H9 (cell line): Measurements from ENCODE around the gene EPB41L4A. TPM values are rescaled to one million over a fixed set of nuclear protein-coding genes. Genes with fewer than 3 reads are reported as not detected.

Experiments
- DNase-seq: peaks from one replicate; pipeline ENCODE4 v3.0.0-alpha.2; 2017
- H2AFZ ChIP-seq: one replicate; pipeline ENCODE4 v1.6.1; 2013; ENCODE audit warnings: mild to moderate bottlenecking, low read length, control low read depth, moderate library complexity
- H2AK5ac ChIP-seq: 2 replicates; pipeline ENCODE4 v1.6.1; 2013; ENCODE audit warnings: low read length, control low read depth, mixed read lengths; ENCODE audit not compliant: insufficient read length
- H2BK120ac ChIP-seq: one replicate; pipeline ENCODE4 v1.6.1; 2013; ENCODE audit warnings: low read depth, mild to moderate bottlenecking, low read length, control low read depth, inconsistent platforms; ENCODE audit not compliant: poor library complexity, severe bottlenecking
- H2BK12ac ChIP-seq: 2 replicates; pipeline ENCODE4 v1.6.1; 2013; ENCODE audit warnings: low read length, control low read depth, mixed read lengths, low read depth; ENCODE audit not compliant: insufficient read length
- H2BK15ac ChIP-seq: 2 replicates; pipeline ENCODE4 v1.6.1; 2013; ENCODE audit warnings: low read depth, low read length, control low read depth
- H2BK20ac ChIP-seq: one replicate; pipeline ENCODE4 v1.6.1; 2013; ENCODE audit warnings: low read depth, mild to moderate bottlenecking, low read length, control low read depth, inconsistent platforms; ENCODE audit not compliant: poor library complexity, severe bottlenecking
- H2BK5ac ChIP-seq: 2 replicates; pipeline ENCODE4 v1.6.1; 2013; ENCODE audit warnings: low read length, control low read depth, mixed read lengths; ENCODE audit not compliant: insufficient read length
- H3K14ac ChIP-seq: 2 replicates; pipeline ENCODE4 v1.6.1; 2013; ENCODE audit warnings: low read length, control low read depth; ENCODE audit not compliant: insufficient read depth
- H3K18ac ChIP-seq: 2 replicates; pipeline ENCODE4 v1.6.1; 2013; ENCODE audit warnings: low read depth, mild to moderate bottlenecking, mixed read lengths, low read length, control low read depth; ENCODE audit not compliant: insufficient read length
- H3K23ac ChIP-seq: 2 replicates; pipeline ENCODE4 v1.6.1; 2013; ENCODE audit warnings: low read length, control low read depth, mixed read lengths, low read depth; ENCODE audit not compliant: insufficient read length
- H3K23me2 ChIP-seq: 2 replicates; pipeline ENCODE4 v1.6.1; 2013; ENCODE audit warnings: low read depth, mild to moderate bottlenecking, mixed read lengths, low read length, control low read depth; ENCODE audit not compliant: insufficient read length, poor library complexity, severe bottlenecking
- H3K27ac ChIP-seq: 2 replicates; pipeline ENCODE4 v1.5.1; 2013; ENCODE audit warnings: low read length, control low read depth, mixed read lengths, low read depth; ENCODE audit not compliant: insufficient read length
- H3K27me3 ChIP-seq: 2 replicates; pipeline ENCODE4 v1.6.1; 2013; ENCODE audit warnings: low read length, control low read depth, inconsistent platforms; ENCODE audit not compliant: insufficient read depth
- H3K4ac ChIP-seq: 2 replicates; pipeline ENCODE4 v1.6.1; 2013; ENCODE audit warnings: low read depth, mild to moderate bottlenecking, control low read depth, inconsistent platforms, low read length, moderate library complexity
- H3K4me1 ChIP-seq: 2 replicates; pipeline ENCODE4 v1.6.1; 2013; ENCODE audit warnings: low read length, control low read depth, inconsistent platforms; ENCODE audit not compliant: insufficient read depth
- H3K4me2 ChIP-seq: 2 replicates; pipeline ENCODE4 v1.6.1; 2013; ENCODE audit warnings: low read length, control low read depth, mixed read lengths; ENCODE audit not compliant: insufficient read length, insufficient read depth
- H3K56ac ChIP-seq: 2 replicates; pipeline ENCODE4 v1.6.1; 2013; ENCODE audit warnings: low read depth, mild to moderate bottlenecking, mixed read lengths, low read length, control low read depth; ENCODE audit not compliant: insufficient read length
- H3K79me1 ChIP-seq: 2 replicates; pipeline ENCODE4 v1.6.1; 2013; ENCODE audit warnings: low read depth, mild to moderate bottlenecking, moderate library complexity, low read length, control low read depth, inconsistent platforms; ENCODE audit not compliant: insufficient read depth, poor library complexity, severe bottlenecking
- H3K79me2 ChIP-seq: 2 replicates; pipeline ENCODE4 v1.6.1; 2013; ENCODE audit warnings: low read length, control low read depth, inconsistent platforms; ENCODE audit not compliant: insufficient read depth
- H3K9ac ChIP-seq: 2 replicates; pipeline ENCODE4 v1.6.1; 2013; ENCODE audit warnings: low read length, control low read depth, mixed read lengths; ENCODE audit not compliant: insufficient read length; ENCODE audit errors: extremely low read depth
- H3K9me3 ChIP-seq: one replicate; pipeline ENCODE4 v1.6.1; 2013; ENCODE audit warnings: low read depth, low read length, inconsistent platforms; ENCODE audit not compliant: control insufficient read depth
- H3T11ph ChIP-seq: one replicate; pipeline ENCODE4 v1.6.1; 2013; ENCODE audit warnings: mild to moderate bottlenecking, low read length, control low read depth, inconsistent platforms
- H4K20me1 ChIP-seq: one replicate; pipeline ENCODE4 v1.6.1; 2013; ENCODE audit not compliant: control insufficient read depth, insufficient read length, insufficient read depth
- H4K5ac ChIP-seq: 2 replicates; pipeline ENCODE4 v1.6.1; 2013; ENCODE audit warnings: low read depth, mild to moderate bottlenecking, mixed read lengths, low read length, control low read depth; ENCODE audit not compliant: insufficient read length
- H4K8ac ChIP-seq: replicated peaks from 2 replicates; pipeline ENCODE4 v1.6.1; 2013; ENCODE audit warnings: low read length, control low read depth, mixed read lengths, low read depth; ENCODE audit not compliant: insufficient read length
- H4K91ac ChIP-seq: 2 replicates; pipeline ENCODE4 v1.6.1; 2013; ENCODE audit warnings: low read depth, mild to moderate bottlenecking, moderate library complexity, mixed read lengths, low read length, control low read depth; ENCODE audit not compliant: insufficient read length
- H3K27ac Mint-ChIP-seq, 3 experiments: 2 replicates in 2 of 3; 3 replicates in 1 of 3; pipeline ENCODE4 v1.8.0; 2020 to 2021; ENCODE audit warnings: mixed read lengths in 3 of 3, mild to moderate bottlenecking in 1 of 3, moderate library complexity in 1 of 3
- H3K27me3 Mint-ChIP-seq: 2 replicates; pipeline ENCODE4 v1.8.0; 2021; ENCODE audit warnings: low read depth, mild to moderate bottlenecking, moderate library complexity, mixed read lengths
- H3K36me3 Mint-ChIP-seq, 3 experiments: 2 replicates in 2 of 3; 3 replicates in 1 of 3; pipeline ENCODE4 v1.8.0; 2020 to 2021; ENCODE audit warnings: low read depth in 3 of 3, mixed read lengths in 3 of 3; ENCODE audit not compliant: insufficient read depth in 1 of 3
- H3K4me1 Mint-ChIP-seq, 2 experiments: 2 replicates each; pipeline ENCODE4 v1.8.0; 2020; ENCODE audit warnings: mixed read lengths in 2 of 2
- H3K4me3 Mint-ChIP-seq, 2 experiments: 2 replicates in 1 of 2; 3 replicates in 1 of 2; pipeline ENCODE4 v1.8.0; 2020 to 2021; ENCODE audit warnings: mild to moderate bottlenecking in 2 of 2, mixed read lengths in 2 of 2, moderate library complexity in 1 of 2
- H3K9me3 Mint-ChIP-seq, 2 experiments: 2 replicates in 1 of 2; 3 replicates in 1 of 2; pipeline ENCODE4 v1.8.0; 2020; ENCODE audit warnings: mild to moderate bottlenecking in 2 of 2, mixed read lengths in 2 of 2, moderate library complexity in 1 of 2
- WGBS: extraction: QIAGEN DNeasy Blood & Tissue Kit; methylation state at CpG from one replicate; pipeline ENCODE4 v1.1.7; 2013; ENCODE audit warnings: missing lambda C conversion rate, low lambda C conversion rate, mixed read lengths; ENCODE audit not compliant: insufficient read length; ENCODE audit errors: extremely low coverage; 5-methylcytosine and 5-hydroxymethylcytosine counted together
- total RNA-seq: library from RNA; stranded (reverse); gene quantifications from 2 replicates; pipeline ENCODE4 v1.2.1, GENCODE V29; 2021
- TF ChIP-seq, protein P1 (sequence below): fragments of 200-600 bp; sonication (generic); conservative IDR thresholded peaks from 3 replicates; pipeline ENCODE4 v1.8.0; 2021; ENCODE audit warnings: antibody characterized with exemption, mild to moderate bottlenecking

EPB41L4A gene
- total RNA-seq, 1 experiment from 2014 or later = 4.9 TPM

- H3K4me3 Mint-ChIP-seq = no peak overlapping the region
- no peak overlapping the region for H2BK5ac ChIP-seq
- no peak overlapping the region for H3K18ac ChIP-seq
- no peak overlapping the region for H3K14ac ChIP-seq
- no peak overlapping the region for H3K27ac ChIP-seq
- no peak overlapping the region for H2BK15ac ChIP-seq
- no peak overlapping the region for H3K9ac ChIP-seq
- WGBS = no CpG with 5 or more reads among the region's 3 CpGs
- H2BK12ac ChIP-seq = no peak overlapping the region
- H3K27ac Mint-ChIP-seq = no peak overlapping the region; a peak in 1 of 7 replicates
- DNase-seq = no peak
- H2AK5ac ChIP-seq = no peak overlapping the region
- no peak overlapping the region for H2BK120ac ChIP-seq
- no peaks in the 10 kb centered on the region; the same call in 1 of the 2 replicates for H3K27me3 Mint-ChIP-seq
- H3K4me2 ChIP-seq = no peak overlapping the region
- no peak overlapping the region for H4K8ac ChIP-seq
- TF ChIP-seq, protein P1, sequence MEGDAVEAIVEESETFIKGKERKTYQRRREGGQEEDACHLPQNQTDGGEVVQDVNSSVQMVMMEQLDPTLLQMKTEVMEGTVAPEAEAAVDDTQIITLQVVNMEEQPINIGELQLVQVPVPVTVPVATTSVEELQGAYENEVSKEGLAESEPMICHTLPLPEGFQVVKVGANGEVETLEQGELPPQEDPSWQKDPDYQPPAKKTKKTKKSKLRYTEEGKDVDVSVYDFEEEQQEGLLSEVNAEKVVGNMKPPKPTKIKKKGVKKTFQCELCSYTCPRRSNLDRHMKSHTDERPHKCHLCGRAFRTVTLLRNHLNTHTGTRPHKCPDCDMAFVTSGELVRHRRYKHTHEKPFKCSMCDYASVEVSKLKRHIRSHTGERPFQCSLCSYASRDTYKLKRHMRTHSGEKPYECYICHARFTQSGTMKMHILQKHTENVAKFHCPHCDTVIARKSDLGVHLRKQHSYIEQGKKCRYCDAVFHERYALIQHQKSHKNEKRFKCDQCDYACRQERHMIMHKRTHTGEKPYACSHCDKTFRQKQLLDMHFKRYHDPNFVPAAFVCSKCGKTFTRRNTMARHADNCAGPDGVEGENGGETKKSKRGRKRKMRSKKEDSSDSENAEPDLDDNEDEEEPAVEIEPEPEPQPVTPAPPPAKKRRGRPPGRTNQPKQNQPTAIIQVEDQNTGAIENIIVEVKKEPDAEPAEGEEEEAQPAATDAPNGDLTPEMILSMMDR = no peak
- no peaks in the 10 kb centered on the region for H3K36me3 Mint-ChIP-seq
- no peak overlapping the region for H4K5ac ChIP-seq
- H3K27me3 ChIP-seq = no peaks in the 10 kb centered on the region
- H3K4me1 Mint-ChIP-seq = peaks cover 20 to 28% of the 10 kb centered on the region in 2 experiments
- no peaks in the 10 kb centered on the region for H4K20me1 ChIP-seq
- no peak overlapping the region for H3K23ac ChIP-seq
- H3K9me3 Mint-ChIP-seq = no peaks in the 10 kb centered on the region
- no peaks in the 10 kb centered on the region for H3K4me1 ChIP-seq
- H3K23me2 ChIP-seq = no peaks in the 10 kb centered on the region
- no peak overlapping the region for H4K91ac ChIP-seq
- H3T11ph ChIP-seq = no peak overlapping the region
- H3K79me2 ChIP-seq = no peaks in the 10 kb centered on the region
- no peak overlapping the region for H2AFZ ChIP-seq
- H3K9me3 ChIP-seq = no peaks in the 10 kb centered on the region
- no peak overlapping the region for H3K56ac ChIP-seq
- no peaks in the 10 kb centered on the region for H3K79me1 ChIP-seq
- H3K4ac ChIP-seq = no peak overlapping the region
- H2BK20ac ChIP-seq = no peak overlapping the region
Observed at GRCh38 chr5:112342389-112342788, 76.7 kb downstream of the EPB41L4A start.
